H1 (cell line): ENCODE measurements around the gene SYNGR3. TPM values are rescaled to one million over a fixed set of nuclear protein-coding genes. Genes with fewer than 3 reads are reported as not detected.

Experiments
- CTCF ChIA-PET: fragments of 300-600 bp; sonication (Branson Sonifier 250); formaldehyde crosslinking; loops from one replicate; lab custom pipeline; 2021; ENCODE audit not compliant: partially characterized antibody; lab: Charles Lee
- POLR2A ChIA-PET: fragments of 300-600 bp; sonication (Branson Sonifier 250); formaldehyde crosslinking; loops from one replicate; lab custom pipeline; 2021; ENCODE audit warnings: inconsistent platforms; ENCODE audit not compliant: partially characterized antibody; lab: Charles Lee
- DNase-seq, 2 experiments: peaks; one replicate each; pipeline versions ENCODE4 v3.0.0 to v3.0.0-alpha.2; 2010 to 2022; ENCODE audit warnings: low spot score in 2 of 2, low read depth in 1 of 2, mixed read lengths in 1 of 2
- FAIRE-seq: peaks from 2 replicates; lab custom pipeline; 2011; peaks lifted over from hg19 to GRCh38; lab: Jason Lieb, UNC
- H2AFZ ChIP-seq: 2 replicates; pipeline ENCODE4 v1.8.1; 2012; ENCODE audit warnings: low read length, inconsistent platforms
- H2AK5ac ChIP-seq: 2 replicates; pipeline ENCODE4 v1.6.1; 2013; ENCODE audit warnings: low read depth, low read length
- H2BK120ac ChIP-seq: replicated peaks from 2 replicates; pipeline ENCODE3; 2013; ENCODE audit warnings: low read depth, low read length, inconsistent platforms
- H2BK12ac ChIP-seq: 2 replicates; pipeline ENCODE4 v1.6.1; 2013; ENCODE audit warnings: low read depth, low read length
- H2BK15ac ChIP-seq: 2 replicates; pipeline ENCODE4 v1.6.1; 2013; ENCODE audit warnings: low read length
- H2BK20ac ChIP-seq: 2 replicates; pipeline ENCODE4 v1.6.1; 2013; ENCODE audit warnings: low read length
- H2BK5ac ChIP-seq: 2 replicates; pipeline ENCODE4 v1.6.1; 2013; ENCODE audit warnings: low read depth, low read length
- H3K14ac ChIP-seq: 2 replicates; pipeline ENCODE4 v1.6.1; 2013; ENCODE audit warnings: inconsistent platforms; ENCODE audit not compliant: insufficient read length
- H3K18ac ChIP-seq: 2 replicates; pipeline ENCODE4 v1.6.1; 2013; ENCODE audit warnings: low read length; ENCODE audit errors: extremely low read depth
- H3K23ac ChIP-seq: 2 replicates; pipeline ENCODE4 v1.6.1; 2013; ENCODE audit warnings: inconsistent platforms; ENCODE audit not compliant: insufficient read length
- H3K23me2 ChIP-seq: 2 replicates; pipeline ENCODE4 v1.6.1; 2013; ENCODE audit warnings: low read depth, low read length
- H3K27ac ChIP-seq: 2 replicates; pipeline ENCODE4 v1.6.1; 2011; ENCODE audit warnings: low read depth, low read length, inconsistent platforms
- H3K27me3 ChIP-seq, 4 experiments: replicated peaks in 1 of 4; 1 replicate in 1 of 4; 2 replicates in 3 of 4; pipeline versions ENCODE4 v1.6.1 to v1.8.1; 2011 to 2013; ENCODE audit warnings: low read length in 3 of 4, mild to moderate bottlenecking in 3 of 4, inconsistent platforms in 2 of 4, mixed read lengths in 2 of 4, moderate library complexity in 1 of 4; ENCODE audit not compliant: control insufficient read depth in 3 of 4, insufficient read depth in 3 of 4; ENCODE audit errors: extremely low read depth in 1 of 4
- H3K36me3 ChIP-seq, 4 experiments: 2 replicates each; pipeline versions ENCODE4 v1.6.1 to v1.8.1; 2011 to 2013; ENCODE audit warnings: mild to moderate bottlenecking in 4 of 4, low read length in 3 of 4, moderate library complexity in 2 of 4, control low read depth in 1 of 4, inconsistent platforms in 1 of 4; ENCODE audit not compliant: insufficient read depth in 4 of 4, control insufficient read depth in 2 of 4
- H3K4ac ChIP-seq: replicated peaks from 2 replicates; pipeline ENCODE3; 2013; ENCODE audit warnings: low read length, low read depth, mixed read lengths, inconsistent platforms; ENCODE audit not compliant: insufficient read length
- H3K4me1 ChIP-seq, 4 experiments: replicated peaks in 1 of 4; 1 replicate in 1 of 4; 2 replicates in 3 of 4; pipeline versions ENCODE4 v1.6.1 to v1.8.1; 2011 to 2013; ENCODE audit warnings: low read length in 3 of 4, inconsistent platforms in 2 of 4, mixed read lengths in 1 of 4; ENCODE audit not compliant: insufficient read depth in 4 of 4, control insufficient read depth in 3 of 4
- H3K4me2 ChIP-seq, 2 experiments: 2 replicates each; pipeline versions ENCODE4 v1.6.1 to v1.8.1; 2011 to 2013; ENCODE audit warnings: low read depth in 2 of 2, low read length in 2 of 2, control low read depth in 1 of 2, inconsistent platforms in 1 of 2, mild to moderate bottlenecking in 1 of 2; ENCODE audit not compliant: insufficient read depth in 1 of 2
- H3K4me3 ChIP-seq, 4 experiments: fragments of 200-600, 300-600 bp in 1 of 4; sonication (generic), shearing (Covaris generic), sonication (Bioruptor Twin) in 1 of 4; 2 replicates each; pipeline versions ENCODE4 v1.5.1 to v1.8.1; 2011 to 2016; ENCODE audit warnings: low read length in 4 of 4, low read depth in 3 of 4, control low read depth in 2 of 4, inconsistent platforms in 2 of 4, mild to moderate bottlenecking in 2 of 4, mixed read lengths in 1 of 4, moderate library complexity in 1 of 4; ENCODE audit not compliant: insufficient read depth in 2 of 4; ENCODE audit errors: extremely low read depth in 1 of 4
- H3K56ac ChIP-seq: replicated peaks from 2 replicates; pipeline ENCODE3; 2013; ENCODE audit warnings: low read depth, mild to moderate bottlenecking, mixed read lengths, low read length, inconsistent platforms; ENCODE audit not compliant: insufficient read length
- H3K79me1 ChIP-seq: 2 replicates; pipeline ENCODE4 v1.6.1; 2013; ENCODE audit warnings: low read depth, low read length, control low read depth
- H3K79me2 ChIP-seq, 2 experiments: 2 replicates each; pipeline versions ENCODE4 v1.6.1 to v1.8.1; 2012 to 2013; ENCODE audit warnings: low read length in 2 of 2, mild to moderate bottlenecking in 2 of 2, inconsistent platforms in 1 of 2; ENCODE audit not compliant: insufficient read depth in 2 of 2, control insufficient read depth in 1 of 2
- H3K9ac ChIP-seq, 4 experiments: replicated peaks in 1 of 4; 1 replicate in 1 of 4; 2 replicates in 3 of 4; pipeline versions ENCODE4 v1.6.1 to v1.8.1; 2011 to 2013; ENCODE audit warnings: low read depth in 3 of 4, low read length in 3 of 4, control low read depth in 2 of 4, mild to moderate bottlenecking in 2 of 4, moderate library complexity in 2 of 4, inconsistent platforms in 1 of 4; ENCODE audit errors: extremely low read depth in 1 of 4
- H3K9me3 ChIP-seq, 2 experiments: 2 replicates each; pipeline versions ENCODE4 v1.6.1 to v1.8.1; 2012 to 2013; ENCODE audit warnings: mild to moderate bottlenecking in 2 of 2, moderate library complexity in 2 of 2, control low read depth in 1 of 2, inconsistent platforms in 1 of 2, low read depth in 1 of 2, low read length in 1 of 2, mixed read lengths in 1 of 2; ENCODE audit not compliant: insufficient read depth in 2 of 2
- H4K20me1 ChIP-seq, 2 experiments: replicated peaks in 1 of 2; 2 replicates each; pipeline versions ENCODE3 to v1.8.1; 2011 to 2013; ENCODE audit warnings: inconsistent platforms in 2 of 2, low read length in 2 of 2, mild to moderate bottlenecking in 1 of 2; ENCODE audit not compliant: insufficient read depth in 2 of 2, control insufficient read depth in 1 of 2
- H4K5ac ChIP-seq: 2 replicates; pipeline ENCODE4 v1.6.1; 2013; ENCODE audit warnings: low read length, low read depth, mixed read lengths, inconsistent platforms; ENCODE audit not compliant: insufficient read length
- H4K8ac ChIP-seq: 2 replicates; pipeline ENCODE4 v1.8.0; 2013; ENCODE audit warnings: mild to moderate bottlenecking, moderate library complexity, low read length, inconsistent platforms; ENCODE audit not compliant: insufficient read depth; ENCODE audit errors: extremely low read depth
- H4K91ac ChIP-seq: replicated peaks from 2 replicates; pipeline ENCODE3; 2013; ENCODE audit warnings: low read length, mixed read lengths, inconsistent platforms; ENCODE audit not compliant: insufficient read length
- TCF12 ChIP-seq: IDR thresholded peaks from 2 replicates; pipeline ENCODE4 v1.6.1; 2011; ENCODE audit warnings: low read depth, mild to moderate bottlenecking, low read length
- TEAD4 ChIP-seq: IDR thresholded peaks from 2 replicates; pipeline ENCODE4 v1.6.1; 2012; ENCODE audit warnings: low read depth, low read length, inconsistent platforms, mixed read lengths
- WGBS, 2 experiments: shearing (Covaris generic) in 1 of 2; methylation state at CpG; one replicate each; pipeline versions ENCODE4 v1.1.6 to v1.1.7; 2013 to 2015; ENCODE audit warnings: low lambda C conversion rate in 2 of 2, mixed read lengths in 2 of 2, inconsistent platforms in 1 of 2, low coverage in 1 of 2, missing lambda C conversion rate in 1 of 2; ENCODE audit not compliant: insufficient replicate concordance in 2 of 2, insufficient coverage in 1 of 2, insufficient read length in 1 of 2; ENCODE audit errors: extremely low coverage in 1 of 2, missing lambda C conversion rate in 1 of 2; 5-methylcytosine and 5-hydroxymethylcytosine counted together
- polyA plus RNA-seq, 7 experiments: library from polyadenylated mRNA; depleted of rRNA in 3 of 7; stranded (reverse) in 5 of 7; unstranded in 2 of 7; fragments of >200 nt in 5 of 7; fragments of 200-250 nt in 2 of 7; gene quantifications; 1 replicate in 5 of 7; 2 replicates in 1 of 7; 4 replicates in 1 of 7; pipeline versions ENCODE4 v1.2.1 to v1.2.3, GENCODE V29; 2011 to 2013; ENCODE audit warnings: missing spikeins in 2 of 7, mixed read lengths in 2 of 7
- total RNA-seq: library from RNA; stranded (reverse); fragmentation: NEBNext Ultra II Directional; extraction: Animal tissue kit (Norgen Biotek cat#: 25700); gene quantifications from 2 replicates; pipeline ENCODE4 v1.2.1, GENCODE V29; 2021
- TF ChIP-seq, protein P1 (sequence below): IDR thresholded peaks from 2 replicates; pipeline ENCODE4 v1.6.1; 2011; ENCODE audit warnings: low read length, improper control_type of control experiment
- TF ChIP-seq, protein P2 (sequence below): IDR thresholded peaks from 2 replicates; pipeline ENCODE4 v1.6.1; 2012; ENCODE audit warnings: low read length, inconsistent platforms
- TF ChIP-seq, protein P3 (sequence below), 3 experiments: IDR thresholded peaks; 1 replicate in 2 of 3; 2 replicates in 1 of 3; pipeline versions ENCODE4 v1.5.1 to v1.6.1; 2011; ENCODE audit warnings: low read length in 3 of 3, mild to moderate bottlenecking in 3 of 3, inconsistent platforms in 2 of 3, low read depth in 1 of 3, moderate library complexity in 1 of 3; ENCODE audit not compliant: insufficient read depth in 1 of 3; ENCODE audit errors: control extremely low read depth in 1 of 3

Gene SYNGR3
- total and polyA plus RNA-seq, 2 of the 8 experiments (the other 6 are each of a cell fraction or from before 2014, with no cell fraction given), result 36.2 to 49.9 TPM

DNA sequence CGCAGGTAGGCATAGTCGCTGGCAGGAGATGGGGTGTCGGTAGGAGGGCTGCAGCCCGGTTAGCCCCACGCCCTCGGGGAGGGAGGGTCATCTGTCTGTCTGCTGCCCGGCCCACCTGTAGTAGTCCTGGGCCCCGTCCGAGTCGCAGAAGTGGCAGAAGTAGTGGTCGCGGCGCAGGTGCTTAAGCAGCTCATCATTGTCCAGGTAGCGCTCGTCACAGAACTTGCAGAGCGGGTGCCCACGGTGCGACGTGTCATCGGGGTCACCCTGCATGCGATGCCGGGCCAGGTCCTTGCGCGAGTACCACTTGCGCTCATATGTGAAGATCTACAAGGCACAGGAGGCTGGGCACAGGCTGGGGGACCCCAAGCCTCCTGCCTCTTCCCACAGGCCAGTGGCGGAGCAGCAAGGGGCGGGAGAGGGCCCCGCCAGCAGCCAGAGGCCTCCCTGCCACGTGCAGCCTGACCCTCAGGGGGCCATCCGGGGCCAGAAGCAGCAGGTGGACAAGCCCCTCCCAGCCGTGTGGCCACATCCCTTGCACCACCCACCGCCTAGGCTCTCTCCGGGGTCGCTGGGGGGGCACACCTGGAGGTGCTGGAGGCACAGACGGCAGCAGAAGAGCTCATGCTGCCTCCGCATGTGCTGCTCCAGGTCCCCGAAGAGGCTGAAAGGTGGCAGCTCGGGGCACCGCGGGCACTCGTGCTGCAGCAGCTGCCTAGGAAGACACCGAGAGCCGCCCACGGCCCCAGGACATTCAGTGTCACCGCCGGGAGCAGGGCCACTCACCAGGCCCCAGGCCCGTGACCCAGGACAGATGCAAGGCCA lies 12.8 kb downstream of the SYNGR3 start:
- Histone ChIP-seq H3K9ac (no peak overlapping the region), H3K79me2 (peaks cover 7 to 34% of the 10 kb centered on the region in 2 experiments; a peak in 3 of 4 replicates)
- CTCF ChIA-PET, result interaction anchor here (0.8 to 4.3 kb wide), 19 partner anchors 9 to 145 kb away, joined by 4 to 55 read pairs (median 6); partner anchors contain the start of genes NPW, NTHL1, SYNGR3 and TBL3
- TF ChIP-seq, protein P1, sequence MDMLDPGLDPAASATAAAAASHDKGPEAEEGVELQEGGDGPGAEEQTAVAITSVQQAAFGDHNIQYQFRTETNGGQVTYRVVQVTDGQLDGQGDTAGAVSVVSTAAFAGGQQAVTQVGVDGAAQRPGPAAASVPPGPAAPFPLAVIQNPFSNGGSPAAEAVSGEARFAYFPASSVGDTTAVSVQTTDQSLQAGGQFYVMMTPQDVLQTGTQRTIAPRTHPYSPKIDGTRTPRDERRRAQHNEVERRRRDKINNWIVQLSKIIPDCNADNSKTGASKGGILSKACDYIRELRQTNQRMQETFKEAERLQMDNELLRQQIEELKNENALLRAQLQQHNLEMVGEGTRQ, result no peak
- TF ChIP-seq TCF12 (no peak), TEAD4 (no peak)
- TF ChIP-seq, protein P2, sequence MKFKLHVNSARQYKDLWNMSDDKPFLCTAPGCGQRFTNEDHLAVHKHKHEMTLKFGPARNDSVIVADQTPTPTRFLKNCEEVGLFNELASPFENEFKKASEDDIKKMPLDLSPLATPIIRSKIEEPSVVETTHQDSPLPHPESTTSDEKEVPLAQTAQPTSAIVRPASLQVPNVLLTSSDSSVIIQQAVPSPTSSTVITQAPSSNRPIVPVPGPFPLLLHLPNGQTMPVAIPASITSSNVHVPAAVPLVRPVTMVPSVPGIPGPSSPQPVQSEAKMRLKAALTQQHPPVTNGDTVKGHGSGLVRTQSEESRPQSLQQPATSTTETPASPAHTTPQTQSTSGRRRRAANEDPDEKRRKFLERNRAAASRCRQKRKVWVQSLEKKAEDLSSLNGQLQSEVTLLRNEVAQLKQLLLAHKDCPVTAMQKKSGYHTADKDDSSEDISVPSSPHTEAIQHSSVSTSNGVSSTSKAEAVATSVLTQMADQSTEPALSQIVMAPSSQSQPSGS, result no peak
- TF ChIP-seq, protein P3, sequence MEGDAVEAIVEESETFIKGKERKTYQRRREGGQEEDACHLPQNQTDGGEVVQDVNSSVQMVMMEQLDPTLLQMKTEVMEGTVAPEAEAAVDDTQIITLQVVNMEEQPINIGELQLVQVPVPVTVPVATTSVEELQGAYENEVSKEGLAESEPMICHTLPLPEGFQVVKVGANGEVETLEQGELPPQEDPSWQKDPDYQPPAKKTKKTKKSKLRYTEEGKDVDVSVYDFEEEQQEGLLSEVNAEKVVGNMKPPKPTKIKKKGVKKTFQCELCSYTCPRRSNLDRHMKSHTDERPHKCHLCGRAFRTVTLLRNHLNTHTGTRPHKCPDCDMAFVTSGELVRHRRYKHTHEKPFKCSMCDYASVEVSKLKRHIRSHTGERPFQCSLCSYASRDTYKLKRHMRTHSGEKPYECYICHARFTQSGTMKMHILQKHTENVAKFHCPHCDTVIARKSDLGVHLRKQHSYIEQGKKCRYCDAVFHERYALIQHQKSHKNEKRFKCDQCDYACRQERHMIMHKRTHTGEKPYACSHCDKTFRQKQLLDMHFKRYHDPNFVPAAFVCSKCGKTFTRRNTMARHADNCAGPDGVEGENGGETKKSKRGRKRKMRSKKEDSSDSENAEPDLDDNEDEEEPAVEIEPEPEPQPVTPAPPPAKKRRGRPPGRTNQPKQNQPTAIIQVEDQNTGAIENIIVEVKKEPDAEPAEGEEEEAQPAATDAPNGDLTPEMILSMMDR (IDR thresholded peaks at IDR 0.05; ENCODE audit: control extremely low read depth in 1 of 3, insufficient read depth in 1 of 3, low read depth in 1 of 3, low read length in 3 of 3), result no peak

More for the DNA sequence above, 12.8 kb downstream of the SYNGR3 start:
- peaks cover 24 to 52% (median 41%) of the 10 kb centered on the region in 4 experiments for H3K36me3 ChIP-seq
- peak overlapping the region; percentile 44 for H2BK5ac ChIP-seq
- H3K23ac ChIP-seq, result no peak overlapping the region
- H3K14ac ChIP-seq, result no peak overlapping the region
- no peaks in the 10 kb centered on the region for H3K23me2 ChIP-seq
- peaks cover 29 to 58% of the 10 kb centered on the region in 2 experiments for H4K20me1 ChIP-seq
- H3K56ac ChIP-seq, result no peak overlapping the region
- no peak overlapping the region for H3K4me3 ChIP-seq
- no peak overlapping the region for H2BK120ac ChIP-seq
- no peak for FAIRE-seq
- H3K4me1 ChIP-seq, result peaks cover 0 to 23% (median 10%) of the 10 kb centered on the region in 4 experiments; a peak in 5 of 7 replicates
- no peak for DNase-seq
- WGBS, 2 experiments, result 97% methylated on average over 40 of the region's 47 CpGs; no CpG with 5 or more reads in 1 of the 2 experiments
- peaks cover 6% of the 10 kb centered on the region; the same call in 1 of the 2 replicates for H3K79me1 ChIP-seq
- no peak overlapping the region for H2BK20ac ChIP-seq
- no peak overlapping the region for H2BK15ac ChIP-seq
- H3K27ac ChIP-seq, result no peak overlapping the region; the same call in 1 of the 2 replicates
- H3K4me2 ChIP-seq, result no peak overlapping the region
- H3K18ac ChIP-seq, result no peak overlapping the region
- no peaks in the 10 kb centered on the region for H3K9me3 ChIP-seq
- POLR2A ChIA-PET, result interaction anchor here (1.0 to 4.7 kb wide), 6 partner anchors 9 to 152 kb away, joined by 3 to 37 read pairs (median 11); partner anchors contain the start of genes RNF151, RPS2, SYNGR3 and TRAF7
- no peak overlapping the region for H4K5ac ChIP-seq
- H4K8ac ChIP-seq, result peak overlapping the region; percentile 57; the same call in 1 of the 2 replicates
- H4K91ac ChIP-seq, result no peak overlapping the region
- no peak overlapping the region for H2AK5ac ChIP-seq
- H3K4ac ChIP-seq, result no peak overlapping the region
- no peak overlapping the region for H2AFZ ChIP-seq
- H2BK12ac ChIP-seq, result no peak overlapping the region
- H3K27me3 ChIP-seq, result no peaks in the 10 kb centered on the region
